HEK293 (cell line): ENCODE results near the gene TRAF5.
"Not testable (repeated sequence)": the region's sequence is repeated elsewhere in the genome, so short reads cannot be mapped to it uniquely, and the experiment has no call there.

ENCODE experiments used
- CTCF ChIA-PET: fragments of 350-600 bp; formaldehyde crosslinking; extraction: SDS; loops from one replicate; lab custom pipeline; 2021; ENCODE audit warnings: antibody characterized with exemption; lab: Yijun Ruan, JAX
- POLR2A ChIA-PET: fragments of 300-600 bp; formaldehyde crosslinking; extraction: SDS; loops from one replicate; lab custom pipeline; 2020; ENCODE audit warnings: antibody characterized with exemption, inconsistent platforms; lab: Yijun Ruan, JAX
- H3K27ac ChIP-seq: fragments of 200-500 bp; sonication (Bioruptor generic); 2 replicates; pipeline ENCODE4 v1.5.1; 2014; ENCODE audit warnings: low read depth, low read length, control low read depth, inconsistent platforms; ENCODE audit errors: extremely low read depth
- H3K36me3 ChIP-seq, 2 experiments: fragments of 200-500 bp in 1 of 2; sonication (Bioruptor generic) in 1 of 2; 1 replicate in 1 of 2; 2 replicates in 1 of 2; pipeline ENCODE4 v1.5.1; 2014 to 2017; ENCODE audit warnings: inconsistent platforms in 2 of 2, low read length in 2 of 2; ENCODE audit not compliant: control insufficient read depth in 2 of 2, insufficient read depth in 1 of 2
- H3K4me1 ChIP-seq: fragments of 200-500 bp; sonication (Bioruptor generic); 2 replicates; pipeline ENCODE4 v1.5.1; 2014; ENCODE audit warnings: mild to moderate bottlenecking, low read length, inconsistent platforms; ENCODE audit not compliant: control insufficient read depth, insufficient read depth
- H3K4me3 ChIP-seq: 2 replicates; pipeline ENCODE4 v1.5.1; 2011; ENCODE audit warnings: low read depth, mild to moderate bottlenecking, control low read depth, low read length, moderate library complexity
- H3K9me3 ChIP-seq: fragments of 200-500 bp; sonication (Bioruptor generic); 2 replicates; pipeline ENCODE4 v1.5.1; 2014; ENCODE audit warnings: low read depth, low read length, inconsistent platforms; ENCODE audit not compliant: control insufficient read depth, insufficient read depth
- BCL11B ChIP-seq: fragments of 450-650 bp; formaldehyde crosslinking; IDR thresholded peaks from 2 replicates; pipeline ENCODE4 v1.5.1; 2016; ENCODE audit warnings: low read depth, missing biosample characterization, missing genetic modification characterization
- EGR2 ChIP-seq: fragments of 450-650 bp; formaldehyde crosslinking; IDR thresholded peaks from 2 replicates; pipeline ENCODE4 v1.5.1; 2016; ENCODE audit warnings: low read depth, missing biosample characterization, missing genetic modification characterization
- MYNN ChIP-seq: fragments of 450-650 bp; formaldehyde crosslinking; IDR thresholded peaks from 2 replicates; pipeline ENCODE4 v1.5.1; 2016; ENCODE audit warnings: missing biosample characterization, missing genetic modification characterization, borderline replicate concordance
- MZF1 ChIP-seq: fragments of 450-650 bp; formaldehyde crosslinking; IDR thresholded peaks from 2 replicates; pipeline ENCODE4 v1.5.1; 2017; ENCODE audit warnings: missing biosample characterization, missing genetic modification characterization, borderline replicate concordance
- SCRT2 ChIP-seq: fragments of 450-650 bp; formaldehyde crosslinking; IDR thresholded peaks from 2 replicates; pipeline ENCODE4 v1.5.1; 2016; ENCODE audit warnings: missing biosample characterization, missing genetic modification characterization
- ZBTB20 ChIP-seq: fragments of 450-650 bp; formaldehyde crosslinking; IDR thresholded peaks from 2 replicates; pipeline ENCODE4 v1.5.1; 2016; ENCODE audit warnings: missing biosample characterization, missing genetic modification characterization
- ZFHX2 ChIP-seq: fragments of 450-650 bp; formaldehyde crosslinking; conservative IDR thresholded peaks from 2 replicates; pipeline ENCODE4 v1.5.1; 2016; ENCODE audit warnings: missing biosample characterization, missing genetic modification characterization
- ZNF114 ChIP-seq: fragments of 450-650 bp; formaldehyde crosslinking; IDR thresholded peaks from 2 replicates; pipeline ENCODE4 v1.5.0; 2017; ENCODE audit warnings: missing biosample characterization, missing genetic modification characterization
- ZNF146 ChIP-seq: fragments of 450-650 bp; formaldehyde crosslinking; IDR thresholded peaks from 2 replicates; pipeline ENCODE4 v1.5.1; 2016; ENCODE audit warnings: missing biosample characterization, missing genetic modification characterization
- ZNF175 ChIP-seq: fragments of 450-650 bp; formaldehyde crosslinking; IDR thresholded peaks from 2 replicates; pipeline ENCODE4 v1.5.1; 2016; ENCODE audit warnings: missing biosample characterization, missing genetic modification characterization
- ZNF19 ChIP-seq: fragments of 450-650 bp; formaldehyde crosslinking; IDR thresholded peaks from 2 replicates; pipeline ENCODE4; 2016; ENCODE audit warnings: missing biosample characterization, missing genetic modification characterization, low read depth
- ZNF211 ChIP-seq: fragments of 450-650 bp; formaldehyde crosslinking; IDR thresholded peaks from 2 replicates; pipeline ENCODE4 v1.5.1; 2016; ENCODE audit warnings: low read depth, missing biosample characterization, missing genetic modification characterization
- ZNF239 ChIP-seq: fragments of 450-650 bp; formaldehyde crosslinking; IDR thresholded peaks from 2 replicates; pipeline ENCODE4 v1.5.1; 2016; ENCODE audit warnings: missing biosample characterization, missing genetic modification characterization
- ZNF324 ChIP-seq: fragments of 450-650 bp; formaldehyde crosslinking; IDR thresholded peaks from 2 replicates; pipeline ENCODE4 v1.5.1; 2016; ENCODE audit warnings: missing biosample characterization, missing genetic modification characterization
- ZNF394 ChIP-seq: fragments of 450-650 bp; formaldehyde crosslinking; IDR thresholded peaks from 2 replicates; pipeline ENCODE4 v1.5.1; 2016; ENCODE audit warnings: missing biosample characterization, missing genetic modification characterization, mild to moderate bottlenecking, moderate library complexity, borderline replicate concordance
- ZNF433 ChIP-seq: fragments of 450-650 bp; formaldehyde crosslinking; IDR thresholded peaks from 2 replicates; pipeline ENCODE4 v1.5.1; 2016; ENCODE audit warnings: missing biosample characterization, missing genetic modification characterization, low read depth
- ZNF621 ChIP-seq: fragments of 450-650 bp; formaldehyde crosslinking; IDR thresholded peaks from 2 replicates; pipeline ENCODE4 v1.5.1; 2017; ENCODE audit warnings: missing biosample characterization, missing genetic modification characterization
- ZNF701 ChIP-seq: fragments of 450-650 bp; formaldehyde crosslinking; IDR thresholded peaks from 2 replicates; pipeline ENCODE4 v1.5.1; 2016; ENCODE audit warnings: missing biosample characterization, missing genetic modification characterization
- ZNF747 ChIP-seq: fragments of 450-650 bp; formaldehyde crosslinking; IDR thresholded peaks from 2 replicates; pipeline ENCODE4 v1.5.1; 2016; ENCODE audit warnings: missing biosample characterization, missing genetic modification characterization
- ZNF837 ChIP-seq: fragments of 450-650 bp; formaldehyde crosslinking; IDR thresholded peaks from 2 replicates; pipeline ENCODE4 v1.5.1; 2016; ENCODE audit warnings: missing biosample characterization, missing genetic modification characterization
- TF ChIP-seq, protein P1 (sequence below): fragments of 450-650 bp; formaldehyde crosslinking; IDR thresholded peaks from 2 replicates; pipeline ENCODE4; 2016; ENCODE audit warnings: missing biosample characterization, missing genetic modification characterization
- TF ChIP-seq, protein P2 (sequence below): fragments of 450-650 bp; IDR thresholded peaks from 2 replicates; pipeline ENCODE4 v1.5.1; 2018; ENCODE audit warnings: missing biosample characterization, mild to moderate bottlenecking, missing genetic modification characterization
- TF ChIP-seq, protein P3 (sequence below): fragments of 450-650 bp; formaldehyde crosslinking; IDR thresholded peaks from 2 replicates; pipeline ENCODE4 v1.5.1; 2016; ENCODE audit warnings: missing biosample characterization, missing genetic modification characterization, low read depth

The TRAF5 gene

DNA sequence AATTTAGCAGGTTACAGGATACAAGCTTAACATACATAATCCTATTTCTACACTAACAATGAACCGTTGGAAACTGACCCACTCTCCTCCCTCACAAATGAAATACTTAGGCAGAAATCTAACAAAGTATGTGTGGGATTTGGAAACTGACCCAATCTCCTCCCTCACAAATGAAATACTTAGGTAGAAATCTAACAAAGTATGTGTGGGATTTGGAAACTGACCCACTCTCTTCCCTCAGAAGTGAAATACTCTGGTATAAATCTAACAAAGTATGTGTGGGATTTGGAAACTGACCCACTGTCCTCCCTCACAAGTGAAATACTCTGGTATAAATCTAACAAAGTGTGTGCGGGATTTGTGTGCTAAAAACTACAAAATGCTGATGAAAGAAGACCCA is 60.3 kb downstream of the TRAF5 start:
- Histone ChIP-seq H3K4me1 (no peaks in the 10 kb centered on the region), H3K36me3 (peaks cover 0 to 3% of the 10 kb centered on the region in 2 experiments; a peak in 1 of 3 replicates), H3K9me3 (no peaks in the 10 kb centered on the region), H3K27ac (no peak overlapping the region), H3K4me3 (no peak overlapping the region)
- POLR2A ChIA-PET, result no interaction called here
- peak; percentile 79 for TF ChIP-seq ZFHX2
- no peak for TF ChIP-seq ZNF621 (tag by site-specific recombination)
- peak; percentile 92 for TF ChIP-seq EGR2
- no peak for TF ChIP-seq ZNF747
- CTCF ChIA-PET, result no interaction called here

DNA sequence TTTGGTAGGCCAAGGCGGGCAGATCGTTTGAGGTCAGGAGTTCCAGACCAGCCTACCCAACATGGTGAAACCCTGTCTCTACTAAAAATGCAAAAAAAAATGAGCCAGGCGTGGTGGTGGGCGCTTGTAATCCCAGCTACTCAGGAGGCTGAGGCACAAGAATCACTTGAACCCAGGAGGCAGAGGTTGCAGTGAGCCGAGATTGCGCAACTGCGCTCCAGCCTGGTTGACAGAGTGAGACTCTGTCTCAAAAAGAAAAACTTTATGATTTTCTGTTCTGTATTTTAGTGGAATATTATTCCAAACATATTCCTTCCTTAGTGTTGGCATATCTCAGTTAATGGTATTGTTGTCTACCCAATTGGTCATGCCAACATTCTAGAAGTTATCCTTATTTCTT is 64.2 kb downstream of the TRAF5 start:
- H3K4me3 ChIP-seq, CTCF ChIA-PET, H3K9me3 ChIP-seq, H3K4me1 ChIP-seq, POLR2A ChIA-PET, H3K27ac ChIP-seq: not testable (repeated sequence)
- H3K36me3 ChIP-seq, result peaks cover 4 to 16% of the 10 kb centered on the region in 2 experiments

DNA sequence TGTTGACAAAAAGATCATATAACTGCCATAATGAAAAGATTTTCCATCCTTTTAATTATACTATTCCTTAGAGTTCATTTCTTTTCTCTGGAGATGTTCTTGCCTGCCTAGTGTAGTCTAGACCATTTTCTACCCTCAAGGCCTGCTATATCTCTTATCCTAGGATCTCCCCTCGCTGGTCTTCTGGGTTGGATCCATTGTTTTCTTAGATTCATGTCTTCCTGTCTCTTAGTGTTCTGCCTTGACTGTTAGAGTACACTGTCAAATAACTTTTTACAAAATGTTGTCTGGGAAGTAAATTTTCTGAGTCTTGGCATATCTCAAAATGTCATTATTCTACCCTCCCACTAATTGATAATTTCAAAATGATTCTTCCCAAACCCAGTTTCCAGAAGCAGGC is 66.6 kb downstream of the TRAF5 start:
- peaks cover 13 to 19% of the 10 kb centered on the region in 2 experiments for H3K36me3 ChIP-seq
- H3K4me3 ChIP-seq, result no peak overlapping the region
- H3K9me3 ChIP-seq, result no peaks in the 10 kb centered on the region
- CTCF ChIA-PET, result no interaction called here
- POLR2A ChIA-PET, result no interaction called here
- TF ChIP-seq ZBTB20 (tag by site-specific recombination), result no peak
- TF ChIP-seq SCRT2 (tag by site-specific recombination), result no peak
- no peak for TF ChIP-seq ZNF239 (tag by site-specific recombination)
- TF ChIP-seq ZNF211 (tag by site-specific recombination), result no peak
- TF ChIP-seq ZNF19 (tag by site-specific recombination), result no peak
- TF ChIP-seq ZNF621 (tag by site-specific recombination), result no peak
- no peak for TF ChIP-seq ZNF701
- TF ChIP-seq MZF1 (tag by site-specific recombination), result no peak
- TF ChIP-seq ZNF324 (tag by site-specific recombination), result no peak
- TF ChIP-seq, protein P1, sequence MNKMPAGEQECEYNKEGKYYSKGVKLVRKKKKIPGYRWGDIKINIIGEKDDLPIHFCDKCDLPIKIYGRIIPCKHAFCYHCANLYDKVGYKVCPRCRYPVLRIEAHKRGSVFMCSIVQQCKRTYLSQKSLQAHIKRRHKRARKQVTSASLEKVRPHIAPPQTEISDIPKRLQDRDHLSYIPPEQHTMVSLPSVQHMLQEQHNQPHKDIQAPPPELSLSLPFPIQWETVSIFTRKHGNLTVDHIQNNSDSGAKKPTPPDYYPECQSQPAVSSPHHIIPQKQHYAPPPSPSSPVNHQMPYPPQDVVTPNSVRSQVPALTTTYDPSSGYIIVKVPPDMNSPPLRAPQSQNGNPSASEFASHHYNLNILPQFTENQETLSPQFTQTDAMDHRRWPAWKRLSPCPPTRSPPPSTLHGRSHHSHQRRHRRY (tag by site-specific recombination), result no peak
- no peak for TF ChIP-seq ZNF114 (tag by site-specific recombination)
- no peak for TF ChIP-seq MYNN
- TF ChIP-seq ZNF175 (tag by site-specific recombination), result no peak
- TF ChIP-seq, protein P2, sequence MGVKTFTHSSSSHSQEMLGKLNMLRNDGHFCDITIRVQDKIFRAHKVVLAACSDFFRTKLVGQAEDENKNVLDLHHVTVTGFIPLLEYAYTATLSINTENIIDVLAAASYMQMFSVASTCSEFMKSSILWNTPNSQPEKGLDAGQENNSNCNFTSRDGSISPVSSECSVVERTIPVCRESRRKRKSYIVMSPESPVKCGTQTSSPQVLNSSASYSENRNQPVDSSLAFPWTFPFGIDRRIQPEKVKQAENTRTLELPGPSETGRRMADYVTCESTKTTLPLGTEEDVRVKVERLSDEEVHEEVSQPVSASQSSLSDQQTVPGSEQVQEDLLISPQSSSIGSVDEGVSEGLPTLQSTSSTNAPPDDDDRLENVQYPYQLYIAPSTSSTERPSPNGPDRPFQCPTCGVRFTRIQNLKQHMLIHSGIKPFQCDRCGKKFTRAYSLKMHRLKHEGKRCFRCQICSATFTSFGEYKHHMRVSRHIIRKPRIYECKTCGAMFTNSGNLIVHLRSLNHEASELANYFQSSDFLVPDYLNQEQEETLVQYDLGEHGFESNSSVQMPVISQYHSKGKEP, result no peak
- TF ChIP-seq, protein P3, sequence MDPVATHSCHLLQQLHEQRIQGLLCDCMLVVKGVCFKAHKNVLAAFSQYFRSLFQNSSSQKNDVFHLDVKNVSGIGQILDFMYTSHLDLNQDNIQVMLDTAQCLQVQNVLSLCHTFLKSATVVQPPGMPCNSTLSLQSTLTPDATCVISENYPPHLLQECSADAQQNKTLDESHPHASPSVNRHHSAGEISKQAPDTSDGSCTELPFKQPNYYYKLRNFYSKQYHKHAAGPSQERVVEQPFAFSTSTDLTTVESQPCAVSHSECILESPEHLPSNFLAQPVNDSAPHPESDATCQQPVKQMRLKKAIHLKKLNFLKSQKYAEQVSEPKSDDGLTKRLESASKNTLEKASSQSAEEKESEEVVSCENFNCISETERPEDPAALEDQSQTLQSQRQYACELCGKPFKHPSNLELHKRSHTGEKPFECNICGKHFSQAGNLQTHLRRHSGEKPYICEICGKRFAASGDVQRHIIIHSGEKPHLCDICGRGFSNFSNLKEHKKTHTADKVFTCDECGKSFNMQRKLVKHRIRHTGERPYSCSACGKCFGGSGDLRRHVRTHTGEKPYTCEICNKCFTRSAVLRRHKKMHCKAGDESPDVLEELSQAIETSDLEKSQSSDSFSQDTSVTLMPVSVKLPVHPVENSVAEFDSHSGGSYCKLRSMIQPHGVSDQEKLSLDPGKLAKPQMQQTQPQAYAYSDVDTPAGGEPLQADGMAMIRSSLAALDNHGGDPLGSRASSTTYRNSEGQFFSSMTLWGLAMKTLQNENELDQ, result no peak
- no peak for TF ChIP-seq ZNF146 (tag by site-specific recombination)
- TF ChIP-seq BCL11B (tag by site-specific recombination), result no peak
- TF ChIP-seq ZNF433 (tag by site-specific recombination), result no peak
- TF ChIP-seq ZNF394 (tag by site-specific recombination), result no peak
- no peak for TF ChIP-seq ZNF837
- TF ChIP-seq, all 188 proteins: peak for 0
- Histone ChIP-seq H3K4me1 (no peaks in the 10 kb centered on the region), H3K27ac (no peak overlapping the region)

DNA sequence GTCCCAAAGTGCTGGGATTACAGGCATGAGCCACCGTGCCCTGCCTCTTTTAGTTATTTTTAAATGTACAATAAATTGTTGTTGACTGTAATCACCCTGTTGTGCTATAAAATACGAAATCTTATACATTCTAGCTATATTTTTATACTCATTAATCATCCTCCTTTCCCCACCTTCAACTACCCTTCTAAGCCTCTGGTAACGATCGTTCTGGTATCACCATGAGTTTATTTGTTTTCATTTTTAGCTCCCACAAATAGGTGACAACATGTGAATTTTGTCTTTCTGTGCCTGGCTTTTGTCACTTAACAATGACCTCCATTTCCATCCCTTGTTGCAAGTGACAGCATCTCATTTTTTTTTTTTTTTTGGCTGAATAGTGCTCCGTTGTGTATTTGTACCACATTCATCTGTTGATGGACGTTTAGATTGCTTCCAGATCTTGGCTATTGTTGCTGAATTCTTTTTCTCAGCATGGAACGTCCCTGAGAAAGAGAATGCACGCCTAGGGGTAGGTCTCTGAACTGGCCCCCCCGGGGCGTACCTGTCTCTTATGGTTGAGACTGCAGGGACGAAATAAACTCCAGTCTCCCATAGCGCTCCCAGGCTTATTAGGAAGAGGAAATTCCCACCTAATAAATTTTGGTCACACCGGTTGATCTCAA is 71.8 kb downstream of the TRAF5 start:
- POLR2A ChIA-PET, H3K27ac ChIP-seq, H3K4me1 ChIP-seq, H3K9me3 ChIP-seq, H3K4me3 ChIP-seq: not testable (repeated sequence)
- peaks cover 10 to 13% of the 10 kb centered on the region in 2 experiments for H3K36me3 ChIP-seq
- CTCF ChIA-PET, result interaction anchor here (0.6 to 0.8 kb wide), 3 partner anchors 16 to 154 kb away, joined by 3 to 4 read pairs (median 3); no protein-coding TSS in a partner anchor
